BE2C (cell line): ENCODE data around the gene PLEKHB2.
A peak's percentile ranks its signal among the peaks of the same experiment; 100 is the strongest.
"Not testable (repeated sequence)": the region's sequence is repeated elsewhere in the genome, so short reads cannot be mapped to it uniquely, and the experiment has no call there.

Source experiments
- DNase-seq: peaks from one replicate; pipeline ENCODE4 v3.0.0-alpha.2; 2020
- H3K27me3 ChIP-seq: fragments of 250-450 bp; sonication (Bioruptor Pico); 2 replicates; pipeline ENCODE4 v1.5.1; 2020; ENCODE audit warnings: mild to moderate bottlenecking
- H3K36me3 ChIP-seq: fragments of 250-450 bp; sonication (Bioruptor Pico); 2 replicates; pipeline ENCODE4 v1.5.1; 2020; ENCODE audit warnings: mild to moderate bottlenecking
- H3K4me1 ChIP-seq: fragments of 250-450 bp; sonication (Bioruptor Pico); 2 replicates; pipeline ENCODE4 v1.5.1; 2020
- H3K4me3 ChIP-seq: 2 replicates; pipeline ENCODE4 v1.5.1; 2011; ENCODE audit warnings: low read depth, low read length
- H3K9me3 ChIP-seq: fragments of 250-450 bp; sonication (Bioruptor Pico); 2 replicates; pipeline ENCODE4 v1.5.1; 2020
- CTCF ChIP-seq: IDR thresholded peaks from 2 replicates; pipeline ENCODE4 v1.5.1; 2012; ENCODE audit warnings: mild to moderate bottlenecking, low read depth, low read length

The PLEKHB2 gene

GRCh38 chr2:131153529-131153928 lies 48.4 kb downstream of the PLEKHB2 start:
- TF ChIP-seq CTCF = no peak
- no peak for DNase-seq
- Histone ChIP-seq H3K27me3 (no peaks in the 10 kb centered on the region), H3K4me3 (no peak overlapping the region), H3K4me1 (no peaks in the 10 kb centered on the region), H3K36me3 (no peaks in the 10 kb centered on the region), H3K9me3 (no peaks in the 10 kb centered on the region)

GRCh38 chr2:131154071-131154531 lies 49.0 kb downstream of the PLEKHB2 start:
- DNase-seq = peak; percentile 57
- H3K27me3 ChIP-seq = no peaks in the 10 kb centered on the region

GRCh38 chr2:131154647-131155046 lies 49.5 kb downstream of the PLEKHB2 start:
- H3K36me3 ChIP-seq = no peaks in the 10 kb centered on the region
- DNase-seq = no peak
- no peak for TF ChIP-seq CTCF
- H3K27me3 ChIP-seq = no peaks in the 10 kb centered on the region
- H3K4me3 ChIP-seq = no peak overlapping the region
- no peaks in the 10 kb centered on the region for H3K9me3 ChIP-seq
- H3K4me1 ChIP-seq = no peaks in the 10 kb centered on the region

More at GRCh38 chr2:131154071-131154531, 49.0 kb downstream of the PLEKHB2 start:
- no peaks in the 10 kb centered on the region for H3K36me3 ChIP-seq
- H3K9me3 ChIP-seq = no peaks in the 10 kb centered on the region
- no peaks in the 10 kb centered on the region for H3K4me1 ChIP-seq
- no peak overlapping the region for H3K4me3 ChIP-seq
- peak; percentile 73 for TF ChIP-seq CTCF

DNA sequence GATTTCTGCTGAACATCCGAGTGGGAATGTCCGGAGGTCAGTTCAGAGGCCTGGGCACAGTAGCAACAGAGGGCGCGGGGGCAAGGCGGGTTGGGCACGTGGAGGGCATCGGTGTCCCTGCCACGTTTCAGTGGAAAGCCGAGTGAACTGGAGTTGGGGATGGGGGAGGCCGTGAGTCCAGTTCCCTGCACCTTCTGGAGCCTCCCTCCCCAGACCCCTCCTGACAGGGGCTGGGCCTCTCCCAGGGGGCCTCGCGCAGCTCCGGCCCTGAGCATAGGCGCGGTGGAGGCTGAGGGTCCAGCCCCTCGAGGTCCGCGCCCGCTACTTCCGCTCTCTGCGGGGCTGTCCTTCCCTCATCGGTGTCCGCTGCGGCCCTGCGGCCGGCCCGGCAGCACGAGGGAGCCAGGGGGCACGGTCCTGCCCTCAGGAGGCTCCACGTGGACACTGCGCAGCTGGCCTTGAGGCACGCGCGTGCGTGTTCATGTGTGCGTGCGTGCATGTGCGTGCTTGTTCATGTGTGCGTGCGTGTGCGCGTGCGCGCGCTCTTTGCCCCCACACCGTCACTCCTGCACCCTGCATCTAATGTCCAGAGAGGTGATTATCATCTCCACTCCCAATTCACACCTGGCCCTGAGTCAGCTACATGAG lies 50.2 kb downstream of the PLEKHB2 start:
- no peaks in the 10 kb centered on the region for H3K9me3 ChIP-seq
- DNase-seq = no peak
- H3K36me3 ChIP-seq = no peaks in the 10 kb centered on the region
- no peak for TF ChIP-seq CTCF
- H3K27me3 ChIP-seq = no peaks in the 10 kb centered on the region
- no peak overlapping the region for H3K4me3 ChIP-seq
- H3K4me1 ChIP-seq = no peaks in the 10 kb centered on the region

GRCh38 chr2:131156452-131157149 lies 51.5 kb downstream of the PLEKHB2 start:
- no peak for TF ChIP-seq CTCF
- H3K36me3 ChIP-seq = no peaks in the 10 kb centered on the region
- H3K9me3 ChIP-seq = no peaks in the 10 kb centered on the region
- DNase-seq = no peak
- no peak overlapping the region for H3K4me3 ChIP-seq
- no peaks in the 10 kb centered on the region for H3K4me1 ChIP-seq
- no peaks in the 10 kb centered on the region for H3K27me3 ChIP-seq

- DNase-seq, H3K9me3 ChIP-seq, H3K4me1 ChIP-seq, H3K36me3 ChIP-seq, H3K4me3 ChIP-seq, H3K27me3 ChIP-seq: not testable (repeated sequence)
These were observed 60.4 kb downstream of the PLEKHB2 start for GRCh38 chr2:131165562-131165961.
